ENCODE data around the gene STK39. TPM values are rescaled to one million over a fixed set of nuclear protein-coding genes. Genes with fewer than 3 reads are reported as not detected.
"Not testable (repeated sequence)": the region's sequence is repeated elsewhere in the genome, so short reads cannot be mapped to it uniquely, and the experiment has no call there.

STK39 gene
- total RNA-seq: 10 to 100 TPM; 21.8 to 43.1 TPM

GRCh38 chr2:168247341-168248261 is at the start of gene STK39:
TSS of gene STK39 (minus strand) at chr2:168247595. CDS start at chr2:168247435, 160 bp downstream.
- Mint-ChIP-seq H3K9me3 (no peaks in the 10 kb centered on the region), H3K36me3 (peaks cover 9 to 19% of the 10 kb centered on the region in 2 donors), H3K27ac (peak within 1 kb of the TSS; percentile 89 to 91)
- DNase-seq (ENCODE audit: low spot score in 2 of 2) (peak; percentile 74), ATAC-seq (peak; percentile 70 to 72)

- ATAC-seq (no peak), DNase-seq (ENCODE audit: low spot score in 2 of 2) (no peak)
- no peaks in the 10 kb centered on the region for H3K36me3 Mint-ChIP-seq
- no peak overlapping the region for H3K27ac Mint-ChIP-seq
- H3K9me3 Mint-ChIP-seq: no peaks in the 10 kb centered on the region
Measured at GRCh38 chr2:168295051-168295450, 47.7 kb upstream of the STK39 start.

GRCh38 chr2:168294409-168294808 is 47.0 kb upstream of the STK39 start:
- Mint-ChIP-seq H3K27ac (no peak overlapping the region), H3K36me3 (no peaks in the 10 kb centered on the region), H3K9me3 (no peaks in the 10 kb centered on the region)
- no peak for DNase-seq (ENCODE audit: low spot score in 2 of 2)
- no peak for ATAC-seq

GRCh38 chr2:168293766-168294165 is 46.4 kb upstream of the STK39 start:
- H3K36me3 Mint-ChIP-seq: no peaks in the 10 kb centered on the region
- DNase-seq (ENCODE audit: low spot score in 2 of 2): no peak
- ATAC-seq: no peak
- H3K9me3 Mint-ChIP-seq: no peaks in the 10 kb centered on the region
- H3K27ac Mint-ChIP-seq: no peak overlapping the region

- no peak overlapping the region for H3K27ac Mint-ChIP-seq
- H3K9me3 Mint-ChIP-seq: no peaks in the 10 kb centered on the region
- ATAC-seq: no peak
- DNase-seq (ENCODE audit: low spot score in 2 of 2): no peak
- no peaks in the 10 kb centered on the region for H3K36me3 Mint-ChIP-seq
Measured at GRCh38 chr2:168290391-168290790, 43.0 kb upstream of the STK39 start.

GRCh38 chr2:168289880-168290279 is 42.5 kb upstream of the STK39 start:
- ATAC-seq (no peak), DNase-seq (ENCODE audit: low spot score in 2 of 2) (no peak)
- Mint-ChIP-seq H3K27ac (no peak overlapping the region), H3K9me3 (no peaks in the 10 kb centered on the region), H3K36me3 (no peaks in the 10 kb centered on the region)

GRCh38 chr2:168286535-168286934 is 39.1 kb upstream of the STK39 start:
- no peaks in the 10 kb centered on the region for H3K9me3 Mint-ChIP-seq
- ATAC-seq (no peak), DNase-seq (ENCODE audit: low spot score in 2 of 2) (no peak)
- no peak overlapping the region for H3K27ac Mint-ChIP-seq
- no peaks in the 10 kb centered on the region for H3K36me3 Mint-ChIP-seq

- no peaks in the 10 kb centered on the region for H3K9me3 Mint-ChIP-seq
- no peaks in the 10 kb centered on the region for H3K36me3 Mint-ChIP-seq
- DNase-seq (ENCODE audit: low spot score in 2 of 2): no peak
- no peak for ATAC-seq
- H3K27ac Mint-ChIP-seq: no peak overlapping the region
Measured at GRCh38 chr2:168278424-168278888, 31.1 kb upstream of the STK39 start.

GRCh38 chr2:168277276-168277675 is 29.9 kb upstream of the STK39 start:
- ATAC-seq: no peak
- DNase-seq (ENCODE audit: low spot score in 2 of 2): no peak
- H3K9me3 Mint-ChIP-seq: no peaks in the 10 kb centered on the region
- no peak overlapping the region for H3K27ac Mint-ChIP-seq
- H3K36me3 Mint-ChIP-seq: no peaks in the 10 kb centered on the region

- Mint-ChIP-seq H3K36me3 (no peaks in the 10 kb centered on the region), H3K27ac (no peak overlapping the region), H3K9me3 (no peaks in the 10 kb centered on the region)
- no peak for ATAC-seq
- no peak for DNase-seq (ENCODE audit: low spot score in 2 of 2)
Measured at GRCh38 chr2:168272225-168272624, 24.8 kb upstream of the STK39 start.

- ATAC-seq: not testable (repeated sequence)
Measured at GRCh38 chr2:168262926-168263325, 15.5 kb upstream of the STK39 start.

GRCh38 chr2:168256448-168256847 is 9.1 kb upstream of the STK39 start:
- DNase-seq (ENCODE audit: low spot score in 2 of 2) (no peak), ATAC-seq (no peak)
- H3K9me3 Mint-ChIP-seq: peaks cover 13 to 21% of the 10 kb centered on the region in 2 donors
- H3K27ac Mint-ChIP-seq: no peak overlapping the region
- peaks cover 15 to 20% of the 10 kb centered on the region in 2 donors for H3K36me3 Mint-ChIP-seq

More at GRCh38 chr2:168262926-168263325, 15.5 kb upstream of the STK39 start:
- Mint-ChIP-seq H3K9me3 (peaks cover 13 to 17% of the 10 kb centered on the region in 2 donors), H3K36me3 (peaks cover 15 to 21% of the 10 kb centered on the region in 2 donors)
- DNase-seq (ENCODE audit: low spot score in 2 of 2); H3K27ac Mint-ChIP-seq: not testable (repeated sequence)

GRCh38 chr2:168255866-168256265 is 8.5 kb upstream of the STK39 start:
- no peak for ATAC-seq
- Mint-ChIP-seq H3K36me3 (peaks cover 15 to 16% of the 10 kb centered on the region in 2 donors), H3K9me3 (peaks cover 13 to 18% of the 10 kb centered on the region in 2 donors), H3K27ac (no peak overlapping the region)
- DNase-seq (ENCODE audit: low spot score in 2 of 2): no peak

GRCh38 chr2:168255103-168255502 is 7.7 kb upstream of the STK39 start:
- Mint-ChIP-seq H3K27ac (no peak overlapping the region), H3K36me3 (peaks cover 15 to 16% of the 10 kb centered on the region in 2 donors), H3K9me3 (peaks cover 13 to 18% of the 10 kb centered on the region in 2 donors)
- DNase-seq (ENCODE audit: low spot score in 2 of 2): no peak
- ATAC-seq: no peak

GRCh38 chr2:168254158-168254935 is 7.0 kb upstream of the STK39 start:
- Mint-ChIP-seq H3K9me3 (peaks cover 8 to 16% of the 10 kb centered on the region in 2 donors), H3K27ac (no peak overlapping the region)

GRCh38 chr2:168253379-168253778 is 6.0 kb upstream of the STK39 start:
- DNase-seq (ENCODE audit: low spot score in 2 of 2) (no peak), ATAC-seq (no peak)
- peaks cover under 1% of the 10 kb centered on the region in 2 donors for H3K36me3 Mint-ChIP-seq
- H3K27ac Mint-ChIP-seq: no peak overlapping the region
- H3K9me3 Mint-ChIP-seq: peaks cover 0 to 6% of the 10 kb centered on the region in 2 donors

More at GRCh38 chr2:168254158-168254935, 7.0 kb upstream of the STK39 start:
- DNase-seq (ENCODE audit: low spot score in 2 of 2) (no peak), ATAC-seq (no peak)
- H3K36me3 Mint-ChIP-seq: peaks cover 10% of the 10 kb centered on the region in 2 donors

- no peaks in the 10 kb centered on the region for H3K36me3 Mint-ChIP-seq
- no peak for DNase-seq (ENCODE audit: low spot score in 2 of 2)
- ATAC-seq: no peak
- H3K9me3 Mint-ChIP-seq: peaks cover 0 to 5% of the 10 kb centered on the region in 2 donors
- no peak overlapping the region for H3K27ac Mint-ChIP-seq
Measured at GRCh38 chr2:168252976-168253375, 5.6 kb upstream of the STK39 start.
